Inferior parietal cortex (tissue), 1 donor: ENCODE measurements around the gene TELO2.
"Not testable (repeated sequence)": the region's sequence is repeated elsewhere in the genome, so short reads cannot be mapped to it uniquely, and the experiment has no call there.

Source experiments
- DNase-seq: peaks from one replicate; pipeline ENCODE4 v3.0.0-alpha.2; 2016; ENCODE audit errors: extremely low spot score

TELO2 gene

GRCh38 chr16:1457489-1458245 lies 35.5 kb upstream of the TELO2 start:
- DNase-seq = no peak

GRCh38 chr16:1458336-1458976 lies 34.7 kb upstream of the TELO2 start:
- DNase-seq = peak; percentile 9

GRCh38 chr16:1458977-1459341 lies 34.2 kb upstream of the TELO2 start:
- no peak for DNase-seq

GRCh38 chr16:1459967-1460366 lies 33.2 kb upstream of the TELO2 start:
- no peak for DNase-seq

DNA sequence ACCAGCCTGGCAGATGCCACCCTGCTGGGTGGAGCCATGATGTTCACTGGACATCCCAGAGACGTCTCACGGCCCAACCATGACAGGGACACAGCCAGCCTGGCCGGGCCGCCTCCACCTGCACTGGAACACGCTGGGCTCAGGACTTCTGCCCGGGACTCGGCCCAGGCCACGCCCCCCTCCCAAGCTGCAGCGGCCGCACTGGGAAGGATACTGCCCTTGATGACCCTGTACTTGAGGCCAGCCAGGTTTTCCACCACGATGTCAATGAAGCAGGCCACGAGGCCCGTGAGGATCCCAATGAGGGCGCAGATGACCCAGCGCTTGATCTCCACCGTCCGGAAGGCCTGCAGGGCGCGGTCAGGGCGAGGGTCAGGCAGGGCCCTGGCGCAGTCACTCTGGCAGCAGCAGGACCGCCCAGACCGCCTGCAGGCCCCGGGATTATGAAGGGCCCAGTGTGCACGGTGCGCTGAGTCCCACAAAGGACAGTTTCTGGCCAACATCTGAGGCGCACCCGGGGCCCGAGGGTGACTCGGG lies 32.5 kb upstream of the TELO2 start:
- no peak for DNase-seq

- no peak for DNase-seq
These were observed 32.0 kb upstream of the TELO2 start for GRCh38 chr16:1461146-1461545.

- no peak for DNase-seq
These were observed 28.8 kb upstream of the TELO2 start for GRCh38 chr16:1464196-1464893.

- no peak for DNase-seq
These were observed 28.1 kb upstream of the TELO2 start for GRCh38 chr16:1464894-1465566.

GRCh38 chr16:1465567-1465915 lies 27.6 kb upstream of the TELO2 start:
- DNase-seq = no peak

- DNase-seq = no peak
These were observed 27.1 kb upstream of the TELO2 start for GRCh38 chr16:1466054-1466453.

GRCh38 chr16:1466968-1467521 lies 26.1 kb upstream of the TELO2 start:
- no peak for DNase-seq

DNA sequence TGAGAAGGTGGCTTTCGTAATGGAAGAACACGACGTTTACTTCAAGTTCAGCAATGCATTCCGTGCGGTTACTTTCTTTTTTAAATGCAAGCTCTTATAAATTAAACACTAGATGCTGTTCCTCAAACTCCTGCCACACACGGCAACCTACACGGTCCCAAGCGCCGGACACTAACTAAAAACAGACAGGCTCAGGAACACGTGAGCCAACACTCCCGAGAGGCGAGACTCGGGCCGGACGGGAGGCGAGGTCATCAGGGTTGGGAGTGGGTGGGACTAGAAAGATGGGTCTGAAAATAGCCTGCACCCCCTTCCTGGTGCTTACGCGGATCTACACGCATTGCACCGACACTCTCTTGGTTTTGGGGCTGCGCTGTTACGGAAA lies 24.7 kb upstream of the TELO2 start:
- DNase-seq = no peak

DNA sequence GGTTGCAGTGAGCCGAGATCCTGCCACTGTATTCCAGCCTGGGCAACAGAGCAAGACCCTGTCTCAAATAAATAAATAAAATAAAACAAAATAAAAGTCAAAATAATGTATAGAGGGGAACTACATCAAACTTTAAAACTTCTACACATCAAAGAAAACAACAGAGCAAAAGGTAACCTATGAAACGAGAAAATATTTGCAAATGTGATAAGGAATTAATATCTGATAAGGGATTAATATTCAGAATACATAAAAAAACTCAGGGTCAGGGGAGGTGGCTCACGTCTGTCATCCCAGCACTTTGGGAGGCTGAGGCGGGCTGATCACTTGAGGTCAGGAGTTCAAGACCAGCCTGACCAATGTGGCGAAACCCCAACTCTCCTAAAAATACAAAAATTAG lies 24.0 kb upstream of the TELO2 start:
- DNase-seq = not testable (repeated sequence)

DNA sequence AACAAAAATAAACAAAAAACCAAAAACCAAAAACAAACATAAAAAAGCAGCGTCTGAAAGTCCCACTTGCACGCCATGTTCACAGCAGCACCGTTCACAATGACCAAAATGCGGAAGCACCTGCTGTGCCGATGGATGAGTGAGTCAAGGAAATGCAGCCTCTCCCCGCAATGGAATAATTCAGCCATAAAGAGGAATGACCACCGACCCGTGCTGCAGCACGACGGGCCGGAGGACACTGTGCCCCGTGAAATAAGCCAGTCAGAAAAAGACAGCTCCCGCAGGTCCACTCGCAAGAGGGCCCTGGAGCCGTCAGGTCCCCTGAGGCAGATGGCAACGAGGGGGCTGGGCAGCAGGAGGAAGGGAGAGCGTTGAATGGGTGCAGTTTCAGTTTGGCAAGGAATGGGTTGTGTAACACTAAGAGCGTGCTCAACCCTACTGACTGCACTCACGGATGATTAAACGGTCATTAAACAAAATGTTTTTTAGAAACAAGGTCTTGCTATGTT lies 23.4 kb upstream of the TELO2 start:
- no peak for DNase-seq

DNA sequence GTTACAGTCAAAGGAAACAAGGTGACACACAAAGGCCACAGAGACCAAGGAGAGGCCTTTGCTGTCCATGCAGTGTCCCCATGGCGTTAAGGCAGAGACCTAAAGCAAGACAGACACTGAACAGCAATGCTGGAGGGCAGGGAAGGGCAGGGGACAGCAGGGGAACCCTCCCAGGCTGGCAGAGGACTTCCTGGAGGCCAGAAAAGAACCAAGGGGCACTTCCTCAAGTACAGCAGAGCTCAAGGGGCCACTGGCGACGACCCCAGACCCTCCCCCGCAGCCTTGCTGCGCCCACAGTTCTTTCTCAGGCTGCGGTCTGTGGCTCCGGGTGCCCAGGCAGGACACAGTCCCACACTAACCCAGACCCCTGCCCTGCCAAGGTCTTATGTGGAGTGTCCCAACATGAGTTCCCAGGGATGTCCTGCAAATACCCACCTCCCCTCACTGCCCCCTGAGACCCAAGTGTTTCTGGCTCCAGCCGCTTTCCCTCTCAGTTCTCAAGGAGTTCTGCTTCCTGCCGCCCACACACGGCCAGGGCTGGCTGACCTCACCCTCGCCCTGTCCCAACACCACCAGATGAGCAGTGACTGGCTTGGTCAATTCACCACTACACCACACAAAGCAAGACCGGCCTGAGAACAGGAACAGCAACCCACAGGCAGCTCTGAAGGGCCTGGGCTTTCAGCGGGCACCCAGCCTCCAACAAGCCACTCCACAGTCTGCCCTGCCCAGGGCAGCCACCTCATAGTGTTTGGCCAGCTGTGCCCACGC lies 22.5 kb upstream of the TELO2 start:
- DNase-seq = no peak

DNA sequence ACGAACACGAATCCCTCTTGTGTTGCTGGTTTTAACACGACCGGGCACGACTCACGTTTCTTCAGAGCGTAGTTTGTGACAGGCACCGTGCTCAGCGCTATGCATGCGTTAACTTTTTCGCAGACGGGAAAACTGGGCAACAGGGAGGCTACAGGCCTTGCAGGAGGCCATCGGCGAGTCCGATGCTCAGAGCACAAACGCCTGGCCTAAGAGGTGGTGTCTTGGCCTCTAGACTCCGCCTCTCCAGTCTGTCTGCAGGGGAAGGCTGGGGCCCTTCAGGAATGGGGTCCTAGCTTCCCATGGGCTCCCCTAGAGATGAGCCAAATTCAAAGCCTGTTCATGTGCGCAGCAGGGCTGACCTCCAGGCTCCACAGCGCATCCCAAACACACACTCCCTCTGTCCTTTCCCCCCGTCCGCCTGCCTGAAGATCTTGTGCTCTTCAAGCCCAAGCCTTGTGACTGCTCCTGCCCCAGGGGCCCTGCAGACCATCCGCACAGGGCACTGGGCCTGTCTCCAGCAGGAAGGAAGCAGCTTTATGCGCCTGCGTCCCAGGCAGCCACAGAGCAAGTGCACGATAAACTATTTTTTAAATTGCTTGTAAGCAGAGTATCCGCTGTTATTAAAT lies 21.5 kb upstream of the TELO2 start:
- DNase-seq = no peak

GRCh38 chr16:1472974-1473373 lies 20.2 kb upstream of the TELO2 start:
- DNase-seq = no peak

- no peak for DNase-seq
These were observed 18.9 kb upstream of the TELO2 start for GRCh38 chr16:1474082-1474795.

- DNase-seq = peak; percentile 84
These were observed 18.2 kb upstream of the TELO2 start, which contains the start of gene CLCN7 for GRCh38 chr16:1474796-1475551. Gene CLCN7 (minus strand): TSS chr16:1475028. CDS start chr16:1474974, 54 bp downstream.
